Adrenal gland (tissue), 5 donors: ENCODE data around the gene NPFFR2.

Experiments used
- CTCF ChIP-seq, 6 experiments: fragments of 450-650 bp in 4 of 6; fragments of 200-600 bp in 2 of 6; sonication (generic) in 1 of 6; IDR thresholded peaks; 1 replicate in 5 of 6; 2 replicates in 1 of 6; pipeline versions ENCODE4 v1.5.1 to v1.8.0; 2016 to 2021; ENCODE audit warnings: antibody characterized with exemption in 6 of 6, mild to moderate bottlenecking in 2 of 6, moderate library complexity in 1 of 6
- POLR2A ChIP-seq, 2 donors: fragments of 450-650 bp; IDR thresholded peaks; one replicate each; pipeline ENCODE4 v1.6.1; 2017; ENCODE audit warnings: antibody characterized with exemption in 2 of 2, mild to moderate bottlenecking in 2 of 2, moderate library complexity in 1 of 2
- donor health status: DM: no; HTN: no; CAD: no.

GRCh38 chr4:72171761-72172160 lies 140.0 kb downstream of the NPFFR2 start:
- TF ChIP-seq CTCF (IDR thresholded peaks at IDR 0.05) (no peak), POLR2A (IDR thresholded peaks at IDR 0.05) (no peak)
